ENCODE measurements around the gene ZNRF2. TPM values are rescaled to one million over a fixed set of nuclear protein-coding genes. Genes with fewer than 3 reads are reported as not detected.

ZNRF2 gene
- total and polyA plus RNA-seq, 2 of the 4 experiments (the other 2 are of a cell fraction), result 0.31 to 0.54 TPM

- peaks cover 1% of the 10 kb centered on the region; the same call in 1 of the 2 replicates for H3K4me1 ChIP-seq (ENCODE audit: control insufficient read depth, insufficient read depth, low read length)
- no TSS peak for BruUV-seq (replicated peaks)
- TF ChIP-seq RAD21 (IDR thresholded peaks at IDR 0.05; ENCODE audit: low read length) (no peak), RCOR1 (IDR thresholded peaks at IDR 0.05; ENCODE audit: insufficient replicate concordance, low read length) (no peak), NFE2L2 (IDR thresholded peaks at IDR 0.05; ENCODE audit: low read depth, low read length) (no peak), CEBPB (IDR thresholded peaks at IDR 0.05; ENCODE audit: low read depth, low read length) (no peak), CHD1 (IDR thresholded peaks at IDR 0.05; ENCODE audit: low read depth, low read length) (no peak), CTCF (conservative IDR thresholded peaks at IDR 0.05; ENCODE audit: low read depth, low read length) (no peak), FOS (IDR thresholded peaks at IDR 0.05; ENCODE audit: low read depth, low read length) (no peak), MAZ (IDR thresholded peaks at IDR 0.05; ENCODE audit: borderline replicate concordance, low read depth, low read length) (no peak), RFX5 (IDR thresholded peaks at IDR 0.05; ENCODE audit: low read depth, low read length) (no peak)
- H2BK20ac ChIP-seq (ENCODE audit: low read depth, low read length), result no peak overlapping the region
- no peak overlapping the region for H3K18ac ChIP-seq (ENCODE audit: low read depth, low read length)
- no peak overlapping the region for H3K23ac ChIP-seq (ENCODE audit: low read depth, low read length)
- DNase-seq (peak; percentile 38), ATAC-seq (ENCODE audit: low read depth) (peak; percentile 69)
- POLR2A ChIA-PET (ENCODE audit: unreplicated experiment), result no interaction called here
- dilution Hi-C loops (cut with HindIII; ENCODE audit: low sequenced_read_pairs, unreplicated experiment) (no loop called here), in situ Hi-C loops (cut with MboI; ENCODE audit: low sequenced_read_pairs) (no loop called here), intact Hi-C loops (cut with micrococcal nuclease) (no loop called here)
- no peak overlapping the region for H2BK120ac ChIP-seq (ENCODE audit: low read depth, low read length)
- no peak overlapping the region for H3K14ac ChIP-seq (replicated peaks; ENCODE audit: low read depth, low read length)
- CTCF ChIA-PET, result no interaction called here
- no peaks in the 10 kb centered on the region for H3K27me3 ChIP-seq (ENCODE audit: control insufficient read depth, insufficient read depth, low read length)
- H4K91ac ChIP-seq (ENCODE audit: insufficient read depth, low read depth, low read length), result no peak overlapping the region
- H3K9me3 ChIP-seq (ENCODE audit: control insufficient read depth, insufficient read depth, low read length), result no peaks in the 10 kb centered on the region
- H2BK15ac ChIP-seq (ENCODE audit: low read depth, low read length), result no peak overlapping the region
- no peak overlapping the region for H2AK5ac ChIP-seq (ENCODE audit: low read depth, low read length)
- H3K4me2 ChIP-seq (ENCODE audit: low read depth, low read length), result no peak overlapping the region
- no peaks in the 10 kb centered on the region for H3K36me3 ChIP-seq (ENCODE audit: control insufficient read depth, insufficient read depth, low read length)
- no peak overlapping the region for H4K5ac ChIP-seq (ENCODE audit: low read depth, low read length)
- H3K9me1 ChIP-seq (ENCODE audit: insufficient read depth, low read length), result no peaks in the 10 kb centered on the region; the same call in 1 of the 2 replicates
- no peak overlapping the region for H2AFZ ChIP-seq (replicated peaks; ENCODE audit: low read length, poor library complexity)
- no peaks in the 10 kb centered on the region for H3K79me1 ChIP-seq (ENCODE audit: low read depth in 1 of 2, low read length in 2 of 2)
- no peak overlapping the region for H3K4ac ChIP-seq (ENCODE audit: low read depth, low read length)
- no peak overlapping the region for H3K27ac ChIP-seq (ENCODE audit: insufficient read depth, low read length)
- H4K8ac ChIP-seq (ENCODE audit: low read depth in 2 of 2, low read length in 2 of 2), result no peak overlapping the region
- no peak overlapping the region for H3K9ac ChIP-seq (ENCODE audit: low read depth, low read length)
- no peak overlapping the region for H2AK9ac ChIP-seq (replicated peaks; ENCODE audit: low read depth, low read length, poor library complexity)
- no peak overlapping the region for H2BK5ac ChIP-seq (ENCODE audit: low read depth, low read length, poor library complexity, severe bottlenecking)
- H3K56ac ChIP-seq (ENCODE audit: extremely low read depth, insufficient read depth, low read length), result no peak overlapping the region
- no peaks in the 10 kb centered on the region for H4K20me1 ChIP-seq (ENCODE audit: insufficient read depth, low read length)
- no peak overlapping the region for H3K4me3 ChIP-seq (ENCODE audit: insufficient read depth, low read depth, low read length)
These were observed 85.5 kb downstream of the ZNRF2 start for GRCh38 chr7:30369879-30370278.

Measured in IMR-90 (cell line).